ENCODE results near the gene MEDAG.
"Not testable (repeated sequence)": the region's sequence is repeated elsewhere in the genome, so short reads cannot be mapped to it uniquely, and the experiment has no call there.

MEDAG gene

GRCh38 chr13:30925429-30925828 is 19.4 kb downstream of the MEDAG start:
- Histone ChIP-seq H4K20me1 (ENCODE audit: insufficient read depth) (no peaks in the 10 kb centered on the region), H3K27me3 (ENCODE audit: insufficient read depth, low read depth) (no peaks in the 10 kb centered on the region), H3K4me2 (no peak overlapping the region), H3K36me3 (ENCODE audit: insufficient read depth) (no peaks in the 10 kb centered on the region), H3K9ac (no peak overlapping the region), H3K4me1 (ENCODE audit: low read depth, poor library complexity, severe bottlenecking) (no peaks in the 10 kb centered on the region), H3K4me3 (IDR thresholded peaks at IDR 0.05; ENCODE audit: insufficient read depth, low read depth, low read length) (no peak overlapping the region), H3K27ac (no peak overlapping the region), H2AFZ (ENCODE audit: low read depth) (no peak overlapping the region), H3K79me2 (ENCODE audit: insufficient read depth, low read depth) (no peaks in the 10 kb centered on the region)
- no peak for TF ChIP-seq CTCF (conservative IDR thresholded peaks at IDR 0.05; ENCODE audit: low read depth, low read length)

GRCh38 chr13:30926781-30927180 is 20.7 kb downstream of the MEDAG start:
- Histone ChIP-seq H3K27me3 (ENCODE audit: insufficient read depth, low read depth) (no peaks in the 10 kb centered on the region), H3K36me3 (ENCODE audit: insufficient read depth) (no peaks in the 10 kb centered on the region), H3K9ac (no peak overlapping the region), H3K4me2 (no peak overlapping the region), H3K4me1 (ENCODE audit: low read depth, poor library complexity, severe bottlenecking) (no peaks in the 10 kb centered on the region), H3K27ac (no peak overlapping the region), H4K20me1 (ENCODE audit: insufficient read depth) (no peaks in the 10 kb centered on the region), H3K79me2 (ENCODE audit: insufficient read depth, low read depth) (no peaks in the 10 kb centered on the region), H3K4me3 (IDR thresholded peaks at IDR 0.05; ENCODE audit: insufficient read depth, low read depth, low read length) (no peak overlapping the region), H2AFZ (ENCODE audit: low read depth) (no peak overlapping the region)
- TF ChIP-seq CTCF (conservative IDR thresholded peaks at IDR 0.05; ENCODE audit: low read depth, low read length), result no peak

- not testable (repeated sequence) for H3K27ac ChIP-seq; H3K36me3 ChIP-seq (ENCODE audit: insufficient read depth); H3K9ac ChIP-seq; H3K27me3 ChIP-seq (ENCODE audit: insufficient read depth, low read depth); H3K4me2 ChIP-seq; H3K79me2 ChIP-seq (ENCODE audit: insufficient read depth, low read depth); H3K4me1 ChIP-seq (ENCODE audit: low read depth, poor library complexity, severe bottlenecking); H3K4me3 ChIP-seq (IDR thresholded peaks at IDR 0.05; ENCODE audit: insufficient read depth, low read depth, low read length); H4K20me1 ChIP-seq (ENCODE audit: insufficient read depth); H2AFZ ChIP-seq (ENCODE audit: low read depth)
Measured at GRCh38 chr13:30927188-30927587, 21.1 kb downstream of the MEDAG start.

- no peak for TF ChIP-seq CTCF (conservative IDR thresholded peaks at IDR 0.05; ENCODE audit: low read depth, low read length)
- H4K20me1 ChIP-seq (ENCODE audit: insufficient read depth), result no peaks in the 10 kb centered on the region
Measured at GRCh38 chr13:30927595-30927994, 21.5 kb downstream of the MEDAG start.

GRCh38 chr13:30928978-30929377 is 22.9 kb downstream of the MEDAG start:
- Histone ChIP-seq H4K20me1 (ENCODE audit: insufficient read depth) (no peaks in the 10 kb centered on the region), H3K4me3 (IDR thresholded peaks at IDR 0.05; ENCODE audit: insufficient read depth, low read depth, low read length) (no peak overlapping the region), H3K4me2 (no peak overlapping the region), H3K27me3 (ENCODE audit: insufficient read depth, low read depth) (no peaks in the 10 kb centered on the region), H3K79me2 (ENCODE audit: insufficient read depth, low read depth) (no peaks in the 10 kb centered on the region), H3K36me3 (ENCODE audit: insufficient read depth) (no peaks in the 10 kb centered on the region), H3K9ac (no peak overlapping the region), H3K4me1 (ENCODE audit: low read depth, poor library complexity, severe bottlenecking) (no peaks in the 10 kb centered on the region), H3K27ac (no peak overlapping the region), H2AFZ (ENCODE audit: low read depth) (no peak overlapping the region)
- no peak for TF ChIP-seq CTCF (conservative IDR thresholded peaks at IDR 0.05; ENCODE audit: low read depth, low read length)

More at GRCh38 chr13:30927595-30927994, 21.5 kb downstream of the MEDAG start:
- Histone ChIP-seq H3K4me1 (ENCODE audit: low read depth, poor library complexity, severe bottlenecking) (no peaks in the 10 kb centered on the region), H3K79me2 (ENCODE audit: insufficient read depth, low read depth) (no peaks in the 10 kb centered on the region), H3K9ac (no peak overlapping the region), H3K4me2 (no peak overlapping the region), H3K36me3 (ENCODE audit: insufficient read depth) (no peaks in the 10 kb centered on the region), H3K4me3 (IDR thresholded peaks at IDR 0.05; ENCODE audit: insufficient read depth, low read depth, low read length) (no peak overlapping the region), H3K27me3 (ENCODE audit: insufficient read depth, low read depth) (no peaks in the 10 kb centered on the region), H3K27ac (no peak overlapping the region), H2AFZ (ENCODE audit: low read depth) (no peak overlapping the region)
